GM21515 (cell line): ENCODE measurements around the gene ARHGAP15.

Experiments used
- ATAC-seq: cut with Tn5 transposase; IDR thresholded peaks from one replicate; pipeline ENCODE4 v1.9.1; 2021; ENCODE audit not compliant: unreplicated experiment

ARHGAP15 gene

GRCh38 chr2:143334837-143335236 is 205.6 kb downstream of the ARHGAP15 start:
- ATAC-seq: no peak

DNA sequence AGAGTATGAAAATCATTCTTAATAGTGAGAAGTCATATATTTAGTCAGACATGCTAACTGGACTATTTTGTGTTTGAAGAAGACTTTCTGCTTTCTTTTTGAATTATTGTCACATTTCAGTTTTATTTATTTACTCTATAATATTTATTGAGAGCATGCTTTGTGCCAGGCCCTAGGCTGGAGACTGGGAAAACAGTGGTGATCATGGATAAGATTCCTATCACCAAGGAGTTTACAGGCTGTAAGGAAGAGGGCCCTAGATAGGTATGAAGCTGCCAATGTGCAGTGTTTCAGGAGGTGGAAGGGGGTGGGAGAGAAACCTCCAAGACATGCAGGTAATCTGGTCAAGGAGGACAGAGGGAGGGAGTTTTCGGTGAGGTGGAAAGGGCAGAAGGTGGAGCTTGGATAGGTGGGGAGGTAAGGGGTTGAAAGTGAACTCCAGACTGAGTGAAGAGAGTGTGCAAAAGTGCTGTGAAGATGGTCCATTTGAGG is 207.5 kb downstream of the ARHGAP15 start:
- ATAC-seq: no peak

DNA sequence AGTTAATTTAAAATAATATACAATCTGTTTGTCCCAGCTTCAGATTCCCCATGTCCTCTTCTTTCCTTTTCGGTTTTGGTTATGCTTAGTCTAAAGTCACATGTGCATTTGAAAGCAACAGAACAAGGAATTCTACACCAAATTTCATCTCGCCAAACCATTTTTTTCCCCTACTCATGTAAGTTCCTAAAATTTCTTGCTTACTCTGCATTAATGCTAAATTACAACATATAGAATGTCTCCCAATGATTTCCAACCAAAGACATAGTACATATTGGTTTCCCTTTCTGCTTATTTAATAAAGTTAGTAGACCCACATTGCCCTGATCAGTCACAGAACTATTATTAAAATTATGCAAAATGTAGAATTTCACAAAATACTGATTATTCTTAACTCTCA is 212.3 kb downstream of the ARHGAP15 start:
- no peak for ATAC-seq

DNA sequence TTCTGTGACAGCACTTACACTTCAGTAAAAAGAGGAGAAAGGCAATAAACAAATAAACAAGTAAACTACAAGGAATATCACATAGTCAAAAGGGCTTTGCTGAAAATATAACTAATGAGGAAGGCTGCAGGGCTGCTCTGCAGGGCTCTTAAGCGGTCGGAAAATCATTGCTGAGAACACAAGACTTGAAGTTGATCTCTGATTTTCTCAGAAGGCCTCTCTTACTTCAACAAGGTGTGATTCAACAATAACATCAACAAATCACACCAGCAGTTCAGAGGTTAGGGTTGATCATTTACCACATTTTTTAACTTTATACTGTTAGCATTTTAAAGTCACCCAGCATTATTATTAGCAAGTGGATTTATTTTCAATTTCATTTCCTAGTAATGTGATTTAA is 215.6 kb downstream of the ARHGAP15 start:
- no peak for ATAC-seq

DNA sequence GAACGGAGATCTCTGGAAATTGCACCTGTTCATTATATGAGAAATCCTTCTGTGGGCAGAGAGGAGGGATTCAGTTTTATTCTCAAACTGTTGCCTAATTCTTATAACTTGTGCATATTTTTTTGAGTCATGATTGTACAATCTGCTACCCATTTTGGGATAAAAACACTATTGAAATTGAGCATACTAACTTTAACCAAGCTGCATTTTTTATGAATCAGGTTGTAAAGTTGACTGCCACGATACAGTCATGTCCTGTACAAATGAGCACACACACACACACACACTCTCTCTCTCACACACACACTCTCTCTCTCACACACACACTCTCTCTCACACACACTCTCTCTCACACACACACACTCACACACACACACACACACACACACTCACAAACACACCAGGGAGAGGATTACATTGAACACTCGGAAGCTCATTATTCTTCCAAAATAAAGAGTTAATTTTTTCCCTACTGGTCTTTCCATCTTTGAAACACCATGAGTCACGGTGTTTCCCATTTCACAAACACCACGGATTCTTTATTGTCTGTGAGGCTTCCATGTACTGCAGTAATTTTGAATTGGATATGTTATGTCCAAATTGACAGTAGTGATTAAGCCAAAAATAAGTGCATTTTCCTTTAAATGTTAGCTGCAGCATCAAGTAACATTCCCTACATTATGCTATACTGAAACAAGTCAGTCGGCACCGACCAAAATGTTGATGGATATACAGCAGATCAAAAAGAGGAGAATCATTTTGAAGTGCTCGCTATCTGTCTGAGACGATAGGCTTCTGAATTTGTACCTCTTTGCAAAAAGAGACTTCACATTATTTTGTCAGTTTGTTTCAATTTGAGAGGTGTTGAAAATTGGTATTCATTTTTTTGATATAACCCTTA is 216.9 kb downstream of the ARHGAP15 start:
- no peak for ATAC-seq

- ATAC-seq: no peak
Observed at GRCh38 chr2:143347271-143347695, 218.1 kb downstream of the ARHGAP15 start.

DNA sequence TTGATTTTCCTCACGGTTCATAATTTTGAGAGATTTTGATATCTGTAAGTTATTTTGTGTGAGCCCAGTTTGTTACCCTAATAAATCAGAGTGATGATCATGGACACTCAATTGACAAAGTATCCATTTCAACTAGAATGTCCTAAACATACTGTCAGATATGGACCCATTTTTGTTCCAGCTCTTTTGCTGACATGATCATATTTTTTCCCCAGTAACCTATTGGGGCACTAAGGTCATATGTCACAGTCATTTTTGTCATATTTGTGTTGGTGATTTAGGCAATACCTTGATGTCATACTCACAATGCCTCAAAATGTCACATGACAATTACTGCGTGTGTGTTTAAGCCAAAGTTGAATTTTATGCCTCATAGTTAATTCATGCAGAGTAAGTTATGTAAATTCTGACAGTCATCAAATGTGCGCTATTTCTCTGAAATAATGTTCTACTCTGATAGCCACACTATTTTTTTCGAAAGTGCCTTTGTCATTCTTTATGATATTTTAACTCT is 218.7 kb downstream of the ARHGAP15 start:
- ATAC-seq: no peak

DNA sequence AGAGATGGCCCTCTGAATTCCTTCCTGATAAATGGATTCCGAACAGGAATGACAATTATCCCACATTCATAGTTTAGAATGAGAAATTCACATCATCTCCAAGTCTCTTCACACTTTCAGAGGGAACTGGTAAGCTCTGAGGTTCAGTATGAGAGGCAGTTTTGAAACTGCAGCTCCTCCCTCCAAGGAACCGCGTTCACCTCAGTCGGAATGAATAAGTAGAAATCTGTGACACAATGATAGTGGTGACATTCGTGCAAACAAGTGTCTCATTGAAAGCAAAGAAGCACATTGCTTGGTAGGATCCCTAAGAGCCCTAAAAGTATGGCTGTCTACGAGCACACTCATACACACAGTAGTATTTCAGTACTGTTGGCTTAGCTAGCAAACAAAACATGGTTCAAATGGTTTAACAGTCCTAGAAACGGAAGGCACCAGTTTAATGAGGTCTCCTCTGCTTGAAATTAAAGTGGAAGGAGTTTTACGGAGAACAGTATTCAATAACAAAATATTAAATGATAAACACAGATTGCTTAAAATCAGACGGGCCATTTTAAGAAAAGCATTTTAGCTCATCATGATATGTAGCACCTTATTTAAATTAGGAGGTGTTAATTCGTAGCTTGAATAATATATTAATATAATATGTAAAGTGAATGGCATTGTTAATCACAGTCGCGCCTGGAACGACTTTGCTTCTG is 225.0 kb downstream of the ARHGAP15 start:
- ATAC-seq: no peak

DNA sequence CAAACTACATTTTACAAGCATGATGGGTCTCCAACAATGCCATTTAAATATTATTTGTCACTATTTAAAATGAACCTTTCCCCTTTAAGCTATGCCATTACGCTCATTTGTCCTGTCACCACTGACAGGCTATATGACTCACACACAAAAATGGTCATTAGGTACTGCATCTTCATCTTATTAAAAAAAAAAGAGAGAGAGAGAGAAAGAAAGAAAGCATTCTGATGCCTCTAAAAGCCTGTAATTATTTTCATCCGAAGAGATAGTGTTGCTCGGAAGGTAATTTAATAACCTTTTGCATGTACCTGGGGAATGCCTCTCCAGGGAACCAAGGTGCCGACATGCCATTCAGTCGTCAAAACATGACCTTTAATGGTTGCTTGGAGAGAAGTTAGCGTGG is 226.7 kb downstream of the ARHGAP15 start:
- no peak for ATAC-seq

DNA sequence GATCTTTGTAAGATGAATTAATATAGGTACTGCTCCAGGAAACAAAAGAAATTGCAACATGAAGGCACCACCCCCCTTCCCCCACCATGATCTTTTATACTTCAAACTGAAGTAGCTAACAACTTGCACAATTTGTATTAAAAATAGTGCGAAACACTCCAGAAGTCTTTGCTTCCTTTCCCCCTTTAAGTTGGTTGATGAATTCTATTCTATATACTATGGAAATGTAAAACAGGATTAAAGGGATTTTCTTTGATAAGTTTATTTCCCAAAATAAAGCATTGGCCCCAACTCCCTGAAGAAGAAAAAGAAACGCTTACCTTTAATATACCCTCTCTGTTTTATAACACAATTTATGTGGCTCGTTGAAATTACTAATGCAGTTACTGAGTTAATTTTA is 227.1 kb downstream of the ARHGAP15 start:
- ATAC-seq: no peak

DNA sequence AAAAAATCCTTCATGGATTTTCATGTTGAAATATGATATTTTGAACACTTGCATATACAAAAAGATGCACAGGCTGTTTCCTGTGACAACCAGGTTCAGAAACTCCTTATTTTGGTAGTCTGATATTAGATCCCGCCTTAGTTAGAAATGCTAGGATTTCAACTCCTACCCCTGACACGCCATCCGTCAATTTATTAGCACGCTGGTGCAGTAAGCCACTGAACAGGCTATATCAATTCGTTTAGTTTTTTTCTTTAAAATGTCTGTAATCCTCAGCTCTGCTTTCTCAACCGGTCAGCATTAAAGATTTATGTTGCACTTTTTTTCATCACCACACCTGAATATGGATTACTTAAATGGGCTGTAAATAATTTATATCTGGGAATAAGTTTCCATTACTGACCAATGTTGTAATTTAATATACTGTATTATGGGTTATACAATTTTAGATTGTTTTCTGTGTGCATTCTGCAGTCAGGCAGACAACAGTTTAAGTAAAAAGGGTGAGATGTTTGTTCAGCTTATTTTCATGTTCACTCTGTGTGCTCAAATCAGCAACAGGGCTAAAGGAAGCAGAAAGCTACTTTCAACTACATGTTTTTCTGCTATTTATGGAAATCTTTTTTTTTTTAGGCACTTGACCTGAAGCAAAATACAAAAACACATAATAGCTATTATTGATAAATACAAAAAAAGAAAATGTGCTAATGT is 227.7 kb downstream of the ARHGAP15 start:
- no peak for ATAC-seq

DNA sequence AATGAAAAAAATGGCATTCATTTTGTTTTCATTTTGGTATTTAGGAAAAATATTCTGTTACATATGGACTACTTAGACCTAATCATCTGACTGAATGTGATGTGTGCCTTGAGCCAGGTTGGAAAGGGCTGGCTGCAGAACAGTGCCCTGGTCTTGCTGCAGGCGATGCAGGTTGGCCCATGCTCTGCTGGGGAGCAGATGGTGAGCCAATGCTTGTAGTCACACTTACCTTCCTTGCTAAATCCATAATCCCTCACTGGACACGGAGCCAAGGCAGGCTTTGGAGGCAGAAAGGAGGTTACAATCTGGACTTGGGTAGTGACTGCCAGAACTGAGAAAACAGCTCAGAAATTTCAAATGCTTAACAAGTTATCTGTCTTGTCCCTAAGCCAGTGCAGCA is 228.7 kb downstream of the ARHGAP15 start:
- no peak for ATAC-seq

DNA sequence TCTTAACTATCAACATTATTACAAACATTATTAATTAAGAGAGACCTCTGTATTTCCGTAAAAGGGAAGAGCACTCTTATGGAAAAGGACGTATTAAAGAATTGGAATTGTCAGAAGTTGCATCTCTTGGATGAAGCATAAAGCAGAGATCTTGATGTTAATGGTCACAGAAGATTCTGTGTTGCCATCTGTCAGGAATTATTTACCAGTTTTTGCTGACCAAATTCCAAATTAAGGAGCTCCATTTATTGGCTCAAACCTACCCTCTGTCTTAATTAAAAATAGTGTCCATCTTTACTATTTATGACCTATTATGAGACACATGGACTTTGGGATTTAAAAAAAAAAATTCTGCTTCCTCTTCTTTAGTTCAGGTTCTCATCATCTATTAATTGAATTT is 232.1 kb downstream of the ARHGAP15 start:
- ATAC-seq: no peak

DNA sequence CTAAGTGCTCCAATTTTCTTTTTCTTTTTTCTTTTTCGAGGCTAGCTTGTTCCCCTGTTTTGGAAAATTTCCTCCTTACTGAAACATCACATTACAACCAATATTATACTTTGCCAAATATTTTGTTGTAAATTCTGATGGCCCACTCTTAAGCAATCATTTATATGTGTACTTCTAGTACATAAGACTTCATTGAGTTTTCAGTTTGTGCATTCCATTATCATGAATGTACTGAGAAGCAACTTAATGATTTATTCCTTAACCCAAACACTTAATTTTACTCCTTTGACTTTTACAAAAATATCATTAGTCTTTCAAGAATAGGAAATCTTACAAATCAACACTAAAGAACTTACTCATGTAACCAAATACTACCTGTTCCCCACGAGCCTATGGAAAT is 242.4 kb downstream of the ARHGAP15 start:
- no peak for ATAC-seq

GRCh38 chr2:143375384-143375880 is 246.2 kb downstream of the ARHGAP15 start:
- ATAC-seq: no peak

GRCh38 chr2:143378996-143379395 is 249.8 kb downstream of the ARHGAP15 start:
- ATAC-seq: no peak

GRCh38 chr2:143379955-143380354 is 250.7 kb downstream of the ARHGAP15 start:
- no peak for ATAC-seq

DNA sequence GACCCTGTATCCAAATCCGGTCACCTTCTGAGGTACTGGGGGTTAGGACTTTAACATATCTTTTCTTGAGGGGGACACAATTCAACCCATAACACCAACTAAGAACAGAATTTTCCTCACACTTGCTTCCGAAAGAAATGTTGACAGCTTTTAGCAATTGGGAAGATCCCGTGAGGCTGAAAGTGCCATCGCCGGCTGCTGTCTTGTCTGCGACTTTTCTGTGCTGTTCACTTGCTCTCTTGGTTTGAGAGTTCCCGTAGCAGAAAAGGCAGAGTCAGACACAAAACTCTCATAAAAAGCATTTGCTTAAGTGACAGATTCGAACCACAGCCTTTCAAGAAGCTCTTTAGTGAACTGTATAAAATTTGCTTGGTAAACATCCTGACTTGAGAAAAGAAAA is 253.4 kb downstream of the ARHGAP15 start:
- no peak for ATAC-seq

- no peak for ATAC-seq
Observed at GRCh38 chr2:143383016-143383415, 253.8 kb downstream of the ARHGAP15 start.

GRCh38 chr2:143384111-143384510 is 254.9 kb downstream of the ARHGAP15 start:
- no peak for ATAC-seq

- no peak for ATAC-seq
Observed at GRCh38 chr2:143390171-143390570, 261.0 kb downstream of the ARHGAP15 start.
